ENCODE results near the gene CDC7. TPM values are rescaled to one million over a fixed set of nuclear protein-coding genes. Genes with fewer than 3 reads are reported as not detected.
A peak's percentile ranks its signal among the peaks of the same experiment; 100 is the strongest.

The CDC7 gene
- total and polyA plus RNA-seq, 2 of the 13 experiments (the other 11 are each of a cell fraction or from before 2014, with no cell fraction given): 2.5 to 12.6 TPM

GRCh38 chr1:91500756-91501522 lies at the start of gene CDC7 (continued):
- TF ChIP-seq SMYD3 (CRISPR knock-in tag; IDR thresholded peaks at IDR 0.05) (no peak), NFATC3 (CRISPR knock-in tag; IDR thresholded peaks at IDR 0.05) (0 out of 2 replicates have a peak, but pooled peaks have one; percentile 18), ZNF788 (CRISPR knock-in tag; IDR thresholded peaks at IDR 0.05; ENCODE audit: borderline replicate concordance) (no peak), NRL (CRISPR knock-in tag; IDR thresholded peaks at IDR 0.05; ENCODE audit: borderline replicate concordance) (peak; percentile 71), ZFP82 (CRISPR knock-in tag; IDR thresholded peaks at IDR 0.05; ENCODE audit: borderline replicate concordance) (0 out of 2 replicates have a peak, but pooled peaks have one; percentile 14), SCMH1 (CRISPR knock-in tag; IDR thresholded peaks at IDR 0.05; ENCODE audit: borderline replicate concordance) (no peak), PHF21A (CRISPR knock-in tag; IDR thresholded peaks at IDR 0.05) (peak; percentile 33), XRCC5 (optimal IDR thresholded peaks at IDR 0.05; ENCODE audit: low read length) (peak; percentile 47), ZNF460 (CRISPR knock-in tag; IDR thresholded peaks at IDR 0.05; ENCODE audit: borderline replicate concordance) (no peak), GATAD1 (CRISPR knock-in tag; IDR thresholded peaks at IDR 0.05) (peak; percentile 28), ZNF3 (CRISPR knock-in tag; IDR thresholded peaks at IDR 0.05) (0 out of 2 replicates have a peak, but pooled peaks have one; percentile 20), ZNF557 (CRISPR knock-in tag; IDR thresholded peaks at IDR 0.05) (no peak), ZNF546 (CRISPR knock-in tag; conservative IDR thresholded peaks at IDR 0.05) (no peak), PITX1 (CRISPR knock-in tag; IDR thresholded peaks at IDR 0.05) (peak; percentile 45; the same call in 1 of the 2 replicates)
- TF ChIP-seq, protein P1, sequence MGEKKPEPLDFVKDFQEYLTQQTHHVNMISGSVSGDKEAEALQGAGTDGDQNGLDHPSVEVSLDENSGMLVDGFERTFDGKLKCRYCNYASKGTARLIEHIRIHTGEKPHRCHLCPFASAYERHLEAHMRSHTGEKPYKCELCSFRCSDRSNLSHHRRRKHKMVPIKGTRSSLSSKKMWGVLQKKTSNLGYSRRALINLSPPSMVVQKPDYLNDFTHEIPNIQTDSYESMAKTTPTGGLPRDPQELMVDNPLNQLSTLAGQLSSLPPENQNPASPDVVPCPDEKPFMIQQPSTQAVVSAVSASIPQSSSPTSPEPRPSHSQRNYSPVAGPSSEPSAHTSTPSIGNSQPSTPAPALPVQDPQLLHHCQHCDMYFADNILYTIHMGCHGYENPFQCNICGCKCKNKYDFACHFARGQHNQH (CRISPR knock-in tag; IDR thresholded peaks at IDR 0.05): peak; percentile 45; the same call in 1 of the 2 replicates
- TF ChIP-seq, protein P2, sequence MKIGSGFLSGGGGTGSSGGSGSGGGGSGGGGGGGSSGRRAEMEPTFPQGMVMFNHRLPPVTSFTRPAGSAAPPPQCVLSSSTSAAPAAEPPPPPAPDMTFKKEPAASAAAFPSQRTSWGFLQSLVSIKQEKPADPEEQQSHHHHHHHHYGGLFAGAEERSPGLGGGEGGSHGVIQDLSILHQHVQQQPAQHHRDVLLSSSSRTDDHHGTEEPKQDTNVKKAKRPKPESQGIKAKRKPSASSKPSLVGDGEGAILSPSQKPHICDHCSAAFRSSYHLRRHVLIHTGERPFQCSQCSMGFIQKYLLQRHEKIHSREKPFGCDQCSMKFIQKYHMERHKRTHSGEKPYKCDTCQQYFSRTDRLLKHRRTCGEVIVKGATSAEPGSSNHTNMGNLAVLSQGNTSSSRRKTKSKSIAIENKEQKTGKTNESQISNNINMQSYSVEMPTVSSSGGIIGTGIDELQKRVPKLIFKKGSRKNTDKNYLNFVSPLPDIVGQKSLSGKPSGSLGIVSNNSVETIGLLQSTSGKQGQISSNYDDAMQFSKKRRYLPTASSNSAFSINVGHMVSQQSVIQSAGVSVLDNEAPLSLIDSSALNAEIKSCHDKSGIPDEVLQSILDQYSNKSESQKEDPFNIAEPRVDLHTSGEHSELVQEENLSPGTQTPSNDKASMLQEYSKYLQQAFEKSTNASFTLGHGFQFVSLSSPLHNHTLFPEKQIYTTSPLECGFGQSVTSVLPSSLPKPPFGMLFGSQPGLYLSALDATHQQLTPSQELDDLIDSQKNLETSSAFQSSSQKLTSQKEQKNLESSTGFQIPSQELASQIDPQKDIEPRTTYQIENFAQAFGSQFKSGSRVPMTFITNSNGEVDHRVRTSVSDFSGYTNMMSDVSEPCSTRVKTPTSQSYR (CRISPR knock-in tag; IDR thresholded peaks at IDR 0.05; ENCODE audit: borderline replicate concordance): peak; percentile 91
- TF ChIP-seq, protein P3, sequence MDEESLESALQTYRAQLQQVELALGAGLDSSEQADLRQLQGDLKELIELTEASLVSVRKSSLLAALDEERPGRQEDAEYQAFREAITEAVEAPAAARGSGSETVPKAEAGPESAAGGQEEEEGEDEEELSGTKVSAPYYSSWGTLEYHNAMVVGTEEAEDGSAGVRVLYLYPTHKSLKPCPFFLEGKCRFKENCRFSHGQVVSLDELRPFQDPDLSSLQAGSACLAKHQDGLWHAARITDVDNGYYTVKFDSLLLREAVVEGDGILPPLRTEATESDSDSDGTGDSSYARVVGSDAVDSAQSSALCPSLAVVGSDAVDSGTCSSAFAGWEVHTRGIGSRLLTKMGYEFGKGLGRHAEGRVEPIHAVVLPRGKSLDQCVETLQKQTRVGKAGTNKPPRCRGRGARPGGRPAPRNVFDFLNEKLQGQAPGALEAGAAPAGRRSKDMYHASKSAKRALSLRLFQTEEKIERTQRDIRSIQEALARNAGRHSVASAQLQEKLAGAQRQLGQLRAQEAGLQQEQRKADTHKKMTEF (CRISPR knock-in tag; IDR thresholded peaks at IDR 0.05): peak; percentile 51; the same call in 1 of the 2 replicates
- TF ChIP-seq, protein P4, sequence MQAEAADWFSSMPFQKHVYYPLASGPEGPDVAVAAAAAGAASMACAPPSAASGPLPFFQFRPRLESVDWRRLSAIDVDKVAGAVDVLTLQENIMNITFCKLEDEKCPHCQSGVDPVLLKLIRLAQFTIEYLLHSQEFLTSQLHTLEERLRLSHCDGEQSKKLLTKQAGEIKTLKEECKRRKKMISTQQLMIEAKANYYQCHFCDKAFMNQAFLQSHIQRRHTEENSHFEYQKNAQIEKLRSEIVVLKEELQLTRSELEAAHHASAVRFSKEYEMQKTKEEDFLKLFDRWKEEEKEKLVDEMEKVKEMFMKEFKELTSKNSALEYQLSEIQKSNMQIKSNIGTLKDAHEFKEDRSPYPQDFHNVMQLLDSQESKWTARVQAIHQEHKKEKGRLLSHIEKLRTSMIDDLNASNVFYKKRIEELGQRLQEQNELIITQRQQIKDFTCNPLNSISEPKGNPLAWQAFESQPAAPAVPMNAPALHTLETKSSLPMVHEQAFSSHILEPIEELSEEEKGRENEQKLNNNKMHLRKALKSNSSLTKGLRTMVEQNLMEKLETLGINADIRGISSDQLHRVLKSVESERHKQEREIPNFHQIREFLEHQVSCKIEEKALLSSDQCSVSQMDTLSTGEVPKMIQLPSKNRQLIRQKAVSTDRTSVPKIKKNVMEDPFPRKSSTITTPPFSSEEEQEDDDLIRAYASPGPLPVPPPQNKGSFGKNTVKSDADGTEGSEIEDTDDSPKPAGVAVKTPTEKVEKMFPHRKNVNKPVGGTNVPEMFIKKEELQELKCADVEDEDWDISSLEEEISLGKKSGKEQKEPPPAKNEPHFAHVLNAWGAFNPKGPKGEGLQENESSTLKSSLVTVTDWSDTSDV (CRISPR knock-in tag; IDR thresholded peaks at IDR 0.05): 0 out of 2 replicates have a peak, but pooled peaks have one; percentile 41

All from HepG2 (cell line).